Gastrocnemius medialis (tissue), 4 donors: Measurements from ENCODE around the gene SPEN. TPM values are rescaled to one million over a fixed set of nuclear protein-coding genes. Genes with fewer than 3 reads are reported as not detected.

Source experiments
- ATAC-seq, 2 donors: fragments of 150-250 bp; one replicate each; pipeline ENCODE4 v1.9.1; 2016
- DNase-seq, 2 donors: peaks; one replicate each; pipeline ENCODE4 v3.0.0-alpha.2; 2019
- H3K27ac ChIP-seq, 4 donors: fragments of 200-600 bp; sonication (generic); 1 replicate in 1 of 4; 2 replicates in 3 of 4; pipeline ENCODE4 v1.5.1; 2016 to 2018; ENCODE audit warnings: mild to moderate bottlenecking in 2 of 4, moderate library complexity in 1 of 4
- H3K27me3 ChIP-seq, 3 donors: fragments of 200-600 bp; sonication (generic) in 2 of 3; 1 replicate in 1 of 3; 2 replicates in 2 of 3; pipeline versions ENCODE4 v1.5.1 to v1.6.0; 2016 to 2019; ENCODE audit warnings: mild to moderate bottlenecking in 1 of 3, moderate library complexity in 1 of 3
- H3K36me3 ChIP-seq, 2 donors: fragments of 200-600 bp; sonication (generic) in 1 of 2; one replicate each; pipeline ENCODE4 v1.5.1; 2017 to 2018
- H3K4me1 ChIP-seq, 2 donors: fragments of 200-600 bp; sonication (generic) in 1 of 2; one replicate each; pipeline ENCODE4 v1.5.1; 2016 to 2017; ENCODE audit warnings: mild to moderate bottlenecking in 2 of 2
- H3K4me3 ChIP-seq, 4 donors: fragments of 200-600 bp; sonication (generic) in 3 of 4; 1 replicate in 1 of 4; 2 replicates in 3 of 4; pipeline ENCODE4 v1.5.1; 2016 to 2019; ENCODE audit warnings: mild to moderate bottlenecking in 2 of 4
- H3K9me3 ChIP-seq, 3 donors: fragments of 200-600 bp; sonication (generic) in 2 of 3; 1 replicate in 1 of 3; 2 replicates in 2 of 3; pipeline ENCODE4 v1.5.1; 2016 to 2019
- POLR2A ChIP-seq, 2 donors: fragments of 450-650 bp; IDR thresholded peaks; one replicate each; pipeline ENCODE4 v1.6.1; 2017; ENCODE audit warnings: antibody characterized with exemption in 2 of 2, mild to moderate bottlenecking in 2 of 2, moderate library complexity in 2 of 2
- in situ Hi-C, 4 donors: fragments of 200-750 bp; cut with MboI; loops; one replicate each; pipeline versions ENCODE4 v1.15.0 to v1.8.0; 2017; ENCODE audit warnings: low sequenced_read_pairs in 4 of 4
- intact Hi-C: fragments of 100-400 bp; cut with DNase I; formaldehyde crosslinking; loops from one replicate; pipeline ENCODE4 v1.15.1; 2023; ENCODE audit warnings: low total_unique reads
- total RNA-seq, 4 donors: library from RNA; depleted of rRNA; stranded (reverse); fragments of >200 nt; gene quantifications; one replicate each; pipeline versions ENCODE4 v1.1.0 to v1.2.3, GENCODE V29; 2016
- TF ChIP-seq, protein P1 (sequence below), 5 experiments: fragments of 450-650 bp in 3 of 5; fragments of 200-600 bp in 2 of 5; sonication (generic) in 2 of 5; IDR thresholded peaks in 4 of 5; conservative IDR thresholded peaks in 1 of 5; 1 replicate in 4 of 5; 2 replicates in 1 of 5; pipeline ENCODE4 v1.5.1; 2016 to 2019; ENCODE audit warnings: antibody characterized with exemption in 5 of 5, mild to moderate bottlenecking in 3 of 5, moderate library complexity in 3 of 5

The SPEN gene
- total RNA-seq, 4 donors from 2014 or later = 21.7 to 55.5 (median 38.0) TPM

DNA sequence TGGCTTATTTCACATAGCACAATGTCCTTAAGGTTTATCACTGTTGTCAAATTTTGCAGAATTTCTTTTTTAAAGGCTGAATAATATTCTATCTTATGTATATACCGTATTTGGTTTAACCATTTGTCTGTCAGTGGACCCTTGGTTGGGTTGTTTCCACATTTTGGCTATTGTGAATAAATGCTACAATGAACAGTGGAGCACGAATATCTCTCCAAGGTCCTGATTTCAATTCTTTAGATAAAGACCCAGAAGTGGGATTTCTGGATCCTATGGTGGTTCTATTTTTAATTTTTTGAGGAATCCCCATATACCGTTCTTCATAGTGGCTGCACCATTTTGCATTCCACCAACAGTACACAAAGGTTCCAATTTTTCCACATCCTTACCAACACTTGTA is 134.2 kb downstream of the SPEN start:
- in situ Hi-C loops (loop anchor here in 2 of 4 donors (10.0 to 25.0 kb wide), 2 partner anchors 167 to 169 kb away; partner anchors contain the start of gene UQCRHL (in 1 of the 2)), intact Hi-C loops (no loop called here)
- no peaks in the 10 kb centered on the region for H3K9me3 ChIP-seq

GRCh38 chr1:15983275-15983674 is 135.8 kb downstream of the SPEN start:
- Histone ChIP-seq H3K9me3 (no peaks in the 10 kb centered on the region), H3K4me3 (no peak overlapping the region), H3K36me3 (no peaks in the 10 kb centered on the region), H3K4me1 (no peaks in the 10 kb centered on the region), H3K27me3 (no peaks in the 10 kb centered on the region), H3K27ac (peak overlapping the region in 1 of 4 donors; percentile 18)
- DNase-seq (no peak), ATAC-seq (no peak)
- intact Hi-C loops = no loop called here
- in situ Hi-C loops = loop anchor here in 2 of 4 donors (10.0 to 25.0 kb wide), 2 partner anchors 168 to 171 kb away; partner anchors contain the start of gene UQCRHL (in 1 of the 2)
- no peak for TF ChIP-seq POLR2A (IDR thresholded peaks at IDR 0.05)
- TF ChIP-seq, protein P1, sequence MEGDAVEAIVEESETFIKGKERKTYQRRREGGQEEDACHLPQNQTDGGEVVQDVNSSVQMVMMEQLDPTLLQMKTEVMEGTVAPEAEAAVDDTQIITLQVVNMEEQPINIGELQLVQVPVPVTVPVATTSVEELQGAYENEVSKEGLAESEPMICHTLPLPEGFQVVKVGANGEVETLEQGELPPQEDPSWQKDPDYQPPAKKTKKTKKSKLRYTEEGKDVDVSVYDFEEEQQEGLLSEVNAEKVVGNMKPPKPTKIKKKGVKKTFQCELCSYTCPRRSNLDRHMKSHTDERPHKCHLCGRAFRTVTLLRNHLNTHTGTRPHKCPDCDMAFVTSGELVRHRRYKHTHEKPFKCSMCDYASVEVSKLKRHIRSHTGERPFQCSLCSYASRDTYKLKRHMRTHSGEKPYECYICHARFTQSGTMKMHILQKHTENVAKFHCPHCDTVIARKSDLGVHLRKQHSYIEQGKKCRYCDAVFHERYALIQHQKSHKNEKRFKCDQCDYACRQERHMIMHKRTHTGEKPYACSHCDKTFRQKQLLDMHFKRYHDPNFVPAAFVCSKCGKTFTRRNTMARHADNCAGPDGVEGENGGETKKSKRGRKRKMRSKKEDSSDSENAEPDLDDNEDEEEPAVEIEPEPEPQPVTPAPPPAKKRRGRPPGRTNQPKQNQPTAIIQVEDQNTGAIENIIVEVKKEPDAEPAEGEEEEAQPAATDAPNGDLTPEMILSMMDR (IDR thresholded peaks at IDR 0.05 in 4 of 5, conservative IDR thresholded peaks at IDR 0.05 in 1 of 5) = no peak

More for the DNA sequence above, 134.2 kb downstream of the SPEN start:
- Histone ChIP-seq H3K4me3 (no peak overlapping the region), H3K27ac (no peak overlapping the region), H3K4me1 (no peaks in the 10 kb centered on the region), H3K27me3 (no peaks in the 10 kb centered on the region), H3K36me3 (no peaks in the 10 kb centered on the region)
- DNase-seq = no peak
- ATAC-seq = no peak
- TF ChIP-seq, protein P1 (IDR thresholded peaks at IDR 0.05 in 4 of 5, conservative IDR thresholded peaks at IDR 0.05 in 1 of 5) = no peak
- no peak for TF ChIP-seq POLR2A (IDR thresholded peaks at IDR 0.05)

GRCh38 chr1:15985611-15986297 is 138.2 kb downstream of the SPEN start:
- Histone ChIP-seq H3K36me3 (no peaks in the 10 kb centered on the region), H3K27me3 (no peaks in the 10 kb centered on the region), H3K4me3 (no peak overlapping the region), H3K27ac (no peak overlapping the region), H3K4me1 (no peaks in the 10 kb centered on the region), H3K9me3 (no peaks in the 10 kb centered on the region)
- intact Hi-C loops = no loop called here
- ATAC-seq (no peak), DNase-seq (no peak)
- TF ChIP-seq, protein P1 (IDR thresholded peaks at IDR 0.05 in 4 of 5, conservative IDR thresholded peaks at IDR 0.05 in 1 of 5) = no peak
- TF ChIP-seq POLR2A (IDR thresholded peaks at IDR 0.05) = no peak
- in situ Hi-C loops = loop anchor here in 2 of 4 donors (10.0 to 25.0 kb wide), 2 partner anchors 171 to 173 kb away; partner anchors contain the start of gene UQCRHL (in 1 of the 2)

DNA sequence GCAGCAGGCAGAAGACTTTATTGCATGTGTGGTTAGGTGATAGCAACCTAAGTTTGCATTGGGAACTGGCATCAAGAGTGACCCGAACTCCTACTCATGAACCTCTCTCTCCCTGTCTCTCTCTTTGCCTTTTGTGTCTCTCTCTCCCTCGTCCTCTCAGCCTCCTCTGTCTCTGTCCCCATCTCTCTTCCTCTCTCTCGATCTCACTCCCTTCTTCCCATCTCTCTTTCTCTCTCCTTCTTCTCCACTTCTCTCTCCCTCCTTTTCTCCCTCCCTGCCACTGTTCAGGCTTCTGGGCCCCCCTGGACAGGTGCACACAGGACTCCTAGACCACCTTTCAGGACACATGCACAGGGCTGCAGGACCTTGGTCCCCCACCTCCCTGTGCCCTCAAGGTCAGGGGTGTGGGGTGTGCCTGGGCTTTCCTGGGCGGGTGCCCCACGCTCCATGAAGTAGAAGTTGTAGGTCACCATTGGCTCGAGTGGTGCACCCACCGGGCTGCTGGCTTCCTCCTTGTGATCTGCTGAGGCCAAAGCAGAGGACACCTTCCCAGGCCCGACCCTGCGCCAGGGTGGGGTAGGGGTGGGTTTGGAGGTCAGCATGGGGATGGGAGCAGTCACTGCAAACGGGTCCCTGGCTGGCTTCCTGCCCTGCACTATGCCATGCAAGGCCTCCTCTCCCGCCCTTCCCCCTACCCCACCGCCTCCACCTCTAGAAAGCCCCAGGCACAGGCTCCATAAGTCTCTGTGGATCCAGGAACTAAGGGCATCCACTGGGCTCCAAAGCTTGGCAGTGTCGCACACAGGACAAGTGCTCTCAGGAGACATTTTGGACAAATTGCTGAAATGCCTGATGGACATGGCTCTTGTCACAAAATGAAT is 141.6 kb downstream of the SPEN start:
- H3K9me3 ChIP-seq = no peaks in the 10 kb centered on the region
- no peaks in the 10 kb centered on the region for H3K27me3 ChIP-seq
- intact Hi-C loops (no loop called here), in situ Hi-C loops (loop anchor here in 2 of 4 donors (10.0 to 25.0 kb wide), 2 partner anchors 174 to 177 kb away; partner anchors contain the start of gene UQCRHL (in 1 of the 2))
- no peak for TF ChIP-seq POLR2A (IDR thresholded peaks at IDR 0.05)
- TF ChIP-seq, protein P1 (IDR thresholded peaks at IDR 0.05 in 4 of 5, conservative IDR thresholded peaks at IDR 0.05 in 1 of 5) = no peak
- no peak overlapping the region for H3K4me3 ChIP-seq
- no peak for DNase-seq
- no peak overlapping the region for H3K27ac ChIP-seq
- ATAC-seq = no peak
- no peaks in the 10 kb centered on the region for H3K4me1 ChIP-seq
- H3K36me3 ChIP-seq = no peaks in the 10 kb centered on the region
